NCI-H82 treated with DMSO at 0.1 percent for 48 hours (cell line): ENCODE data around the gene ZNF653.
A peak's percentile ranks its signal among the peaks of the same experiment; 100 is the strongest.

Experiments
- DNase-seq: peaks from one replicate; lab custom pipeline; 2025; ENCODE audit not compliant: unreplicated experiment; lab: John Stamatoyannopoulos, UW

The ZNF653 gene, protein sequence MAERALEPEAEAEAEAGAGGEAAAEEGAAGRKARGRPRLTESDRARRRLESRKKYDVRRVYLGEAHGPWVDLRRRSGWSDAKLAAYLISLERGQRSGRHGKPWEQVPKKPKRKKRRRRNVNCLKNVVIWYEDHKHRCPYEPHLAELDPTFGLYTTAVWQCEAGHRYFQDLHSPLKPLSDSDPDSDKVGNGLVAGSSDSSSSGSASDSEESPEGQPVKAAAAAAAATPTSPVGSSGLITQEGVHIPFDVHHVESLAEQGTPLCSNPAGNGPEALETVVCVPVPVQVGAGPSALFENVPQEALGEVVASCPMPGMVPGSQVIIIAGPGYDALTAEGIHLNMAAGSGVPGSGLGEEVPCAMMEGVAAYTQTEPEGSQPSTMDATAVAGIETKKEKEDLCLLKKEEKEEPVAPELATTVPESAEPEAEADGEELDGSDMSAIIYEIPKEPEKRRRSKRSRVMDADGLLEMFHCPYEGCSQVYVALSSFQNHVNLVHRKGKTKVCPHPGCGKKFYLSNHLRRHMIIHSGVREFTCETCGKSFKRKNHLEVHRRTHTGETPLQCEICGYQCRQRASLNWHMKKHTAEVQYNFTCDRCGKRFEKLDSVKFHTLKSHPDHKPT

DNA sequence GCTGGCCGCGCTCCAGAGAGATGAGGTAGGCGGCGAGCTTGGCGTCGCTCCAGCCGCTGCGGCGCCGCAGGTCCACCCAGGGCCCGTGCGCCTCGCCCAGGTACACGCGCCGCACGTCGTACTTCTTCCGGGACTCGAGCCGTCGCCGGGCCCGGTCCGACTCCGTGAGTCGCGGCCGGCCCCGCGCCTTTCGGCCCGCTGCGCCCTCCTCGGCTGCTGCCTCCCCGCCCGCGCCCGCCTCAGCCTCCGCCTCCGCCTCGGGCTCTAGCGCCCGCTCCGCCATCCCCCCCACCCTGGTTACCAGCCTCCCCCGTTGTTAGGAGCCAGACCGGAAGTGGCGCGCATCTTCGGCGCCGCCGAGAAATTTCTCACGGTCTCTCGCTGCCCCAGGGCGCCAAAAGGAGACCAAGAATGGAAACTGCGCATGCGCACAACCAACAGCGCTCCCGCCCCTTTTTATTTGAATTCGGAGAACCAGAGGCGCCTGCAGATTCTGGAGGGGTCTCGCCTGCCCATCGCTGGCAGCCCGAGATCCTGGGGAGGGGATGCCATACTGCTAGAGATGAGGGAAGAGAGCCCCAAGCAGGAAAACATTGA is at the start of gene ZNF653:
TSS of gene ZNF653 (minus strand) at position 336 of the 597 bp plus-strand sequence. CDS start at position 283, 53 bp downstream.
- peak; percentile 81 for DNase-seq

DNA sequence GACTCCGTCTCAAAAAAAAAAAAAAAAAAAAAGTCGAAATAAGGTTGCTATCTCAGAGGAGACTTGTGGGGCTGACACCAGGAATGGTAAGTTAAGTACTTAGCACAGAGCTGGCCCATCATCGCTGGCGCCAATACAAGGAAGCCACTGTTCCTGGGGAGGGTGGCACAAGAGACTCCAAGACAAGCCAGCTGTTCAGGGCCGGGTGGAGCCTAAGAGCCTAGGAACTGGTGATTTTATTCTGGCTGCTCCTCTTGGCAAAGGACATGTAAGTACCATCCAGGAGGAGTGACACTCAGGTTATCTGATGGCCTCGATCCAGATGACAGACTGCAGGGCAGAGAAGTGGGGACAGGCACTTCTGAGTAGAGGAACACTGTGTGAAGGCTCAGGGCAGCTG is 49.6 kb upstream of the ZNF653 start:
- no peak for DNase-seq

DNA sequence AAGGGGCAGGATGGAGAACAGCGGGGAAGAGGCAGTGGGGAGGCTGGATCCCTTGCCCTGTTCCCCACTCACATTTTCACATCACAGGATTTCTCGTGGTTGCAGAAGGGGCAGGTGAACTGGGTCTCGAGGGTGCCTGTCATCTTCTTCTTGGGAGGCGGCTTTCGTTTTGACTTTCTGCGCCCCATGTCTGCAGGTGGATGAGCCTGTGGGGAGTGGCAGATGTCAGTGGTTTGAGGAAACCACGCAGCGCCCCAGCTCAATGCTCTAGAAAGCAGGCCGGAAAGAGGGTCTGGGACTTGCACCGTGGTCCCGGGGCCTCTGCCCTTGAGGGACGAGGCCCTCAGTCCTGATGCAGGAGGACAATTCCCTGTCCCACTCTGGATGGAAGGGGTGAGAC is 48.5 kb upstream of the ZNF653 start:
- DNase-seq: no peak

DNA sequence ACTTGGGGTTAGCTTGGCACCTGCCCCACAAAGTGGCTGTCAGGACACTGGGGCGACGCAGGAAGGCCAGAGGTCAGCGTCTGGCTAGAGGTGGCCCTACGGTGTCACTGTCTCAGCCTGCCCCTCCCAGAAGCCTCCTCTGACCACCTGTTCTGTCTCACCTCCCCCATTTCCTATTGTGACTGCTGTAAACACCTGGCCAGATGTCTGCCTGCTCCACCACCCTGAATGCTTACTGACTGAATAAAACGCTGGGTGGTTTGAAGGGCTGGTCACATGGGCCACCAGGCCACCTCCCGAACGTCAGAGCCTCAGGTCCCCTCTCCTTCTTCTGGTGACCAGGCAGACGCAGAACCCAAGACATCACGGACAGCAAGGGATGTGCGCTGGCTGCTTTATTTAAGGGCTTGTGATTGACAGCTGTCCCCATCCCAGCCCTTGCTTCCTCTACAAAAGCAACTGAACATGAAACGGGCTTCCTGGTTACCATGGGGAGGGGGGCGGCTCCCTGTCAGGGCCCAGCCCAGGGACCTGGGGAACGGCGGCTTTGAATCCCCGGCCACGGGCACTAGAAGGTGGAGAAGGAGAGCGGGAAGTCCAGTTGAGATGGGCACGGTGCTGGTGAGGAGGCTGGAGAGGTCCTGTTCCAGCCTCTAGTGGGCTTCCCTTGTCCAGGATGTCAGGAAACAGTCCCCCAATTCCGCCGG is 47.2 kb upstream of the ZNF653 start:
- DNase-seq: no peak

DNA sequence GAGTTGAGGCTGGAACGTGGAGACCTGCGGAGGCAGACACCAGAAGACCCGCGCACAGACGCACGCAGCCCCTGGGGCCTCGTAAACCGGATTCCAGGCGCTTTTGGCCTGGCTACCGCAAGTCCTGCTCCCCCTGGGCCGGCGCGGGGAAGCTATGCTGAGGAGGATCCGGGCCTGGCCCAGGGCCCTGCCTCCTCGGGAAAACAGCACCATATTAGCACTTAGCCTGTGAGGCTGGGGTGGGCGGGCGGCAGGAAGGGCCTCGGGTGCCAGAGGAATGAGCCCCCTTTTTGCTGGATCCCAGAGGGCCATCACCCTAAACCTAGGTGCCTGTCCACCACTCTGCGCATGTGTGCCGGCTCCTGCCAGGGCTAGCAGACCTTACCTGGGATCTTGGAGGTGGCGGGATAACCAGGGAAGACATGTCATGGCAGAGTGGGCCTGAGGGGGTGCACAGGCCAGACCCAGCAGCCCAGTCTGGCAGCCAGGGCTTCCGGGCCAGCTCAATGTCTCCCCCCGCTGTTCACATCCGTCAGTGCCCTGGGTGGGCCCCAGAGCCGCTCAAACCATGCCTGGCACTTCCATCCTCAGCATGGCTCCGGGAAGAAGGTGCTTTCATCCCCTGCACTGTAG is 46.1 kb upstream of the ZNF653 start:
- DNase-seq: no peak

DNA sequence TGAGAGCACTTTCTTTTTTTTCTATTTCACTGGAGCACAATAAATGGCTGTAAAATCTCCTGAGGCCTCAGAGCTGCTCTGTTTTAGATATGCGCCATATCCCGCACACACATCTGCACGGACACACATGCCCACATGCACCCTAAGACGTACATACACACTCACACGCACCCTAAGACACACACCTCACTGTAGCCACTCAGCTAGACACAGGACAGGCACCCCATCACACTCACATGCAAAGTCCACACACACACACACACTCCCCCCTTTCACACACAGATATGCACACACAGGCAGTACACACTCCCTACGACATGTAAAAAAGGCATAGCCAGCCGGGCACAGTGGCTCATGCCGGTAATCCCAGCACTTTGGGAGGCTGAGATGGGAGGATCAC is 44.6 kb upstream of the ZNF653 start:
- DNase-seq: no peak

DNA sequence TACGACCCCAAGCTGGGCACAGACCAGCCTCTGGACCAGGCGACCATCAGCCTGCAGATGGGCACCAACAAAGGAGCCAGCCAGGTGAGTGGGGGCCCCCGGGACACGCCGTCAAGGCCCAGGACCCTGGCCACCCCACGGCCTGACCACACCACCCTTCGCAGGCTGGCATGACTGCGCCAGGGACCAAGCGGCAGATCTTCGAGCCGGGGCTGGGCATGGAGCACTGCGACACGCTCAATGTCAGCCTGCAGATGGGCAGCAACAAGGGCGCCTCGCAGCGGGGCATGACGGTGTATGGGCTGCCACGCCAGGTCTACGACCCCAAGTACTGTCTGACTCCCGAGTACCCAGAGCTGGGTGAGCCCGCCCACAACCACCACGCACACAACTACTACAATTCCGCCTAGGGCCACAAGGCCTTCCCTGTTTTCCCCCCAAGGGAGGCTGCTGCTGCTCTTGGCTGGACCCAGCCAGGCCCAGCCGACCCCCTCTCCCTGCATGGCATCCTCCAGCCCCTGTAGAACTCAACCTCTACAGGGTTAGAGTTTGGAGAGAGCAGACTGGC is 43.8 kb upstream of the ZNF653 start:
- no peak for DNase-seq

DNA sequence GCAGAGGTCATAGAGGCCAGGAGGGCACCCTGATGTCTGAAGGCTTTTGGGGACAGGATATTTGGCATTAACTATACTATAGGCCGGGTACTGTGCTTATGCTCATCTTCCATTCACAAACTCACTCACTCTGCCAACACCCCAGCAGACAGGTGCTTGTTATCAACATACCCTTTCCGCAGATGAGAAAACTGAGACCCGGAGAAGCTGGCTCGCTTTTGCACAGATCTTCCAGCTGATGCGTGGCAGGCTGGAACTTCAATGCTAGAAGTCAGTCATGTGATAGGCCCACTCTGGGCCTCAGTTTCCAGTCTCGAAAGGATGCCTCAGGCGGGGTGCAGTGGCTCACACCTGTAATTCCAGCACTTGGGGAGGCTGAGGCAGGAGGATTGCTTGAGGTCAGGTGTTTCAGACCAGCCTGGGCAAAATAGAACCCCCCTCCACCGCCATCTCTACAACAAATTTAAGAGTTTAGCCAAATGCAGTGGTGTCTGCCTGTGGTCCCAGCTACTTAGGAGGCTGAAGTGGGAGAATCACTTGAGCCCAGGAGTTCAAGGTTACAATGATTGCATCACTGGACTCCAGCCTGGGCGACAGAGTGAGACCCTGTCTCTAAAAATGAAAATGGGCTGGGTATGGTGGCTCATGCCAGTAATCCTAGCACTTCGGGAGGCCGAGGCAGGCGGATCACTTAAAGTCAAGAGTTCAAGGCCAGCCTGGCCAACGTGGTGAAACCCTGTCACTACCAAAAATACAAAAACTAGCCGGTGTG is 42.5 kb upstream of the ZNF653 start:
- no peak for DNase-seq

DNA sequence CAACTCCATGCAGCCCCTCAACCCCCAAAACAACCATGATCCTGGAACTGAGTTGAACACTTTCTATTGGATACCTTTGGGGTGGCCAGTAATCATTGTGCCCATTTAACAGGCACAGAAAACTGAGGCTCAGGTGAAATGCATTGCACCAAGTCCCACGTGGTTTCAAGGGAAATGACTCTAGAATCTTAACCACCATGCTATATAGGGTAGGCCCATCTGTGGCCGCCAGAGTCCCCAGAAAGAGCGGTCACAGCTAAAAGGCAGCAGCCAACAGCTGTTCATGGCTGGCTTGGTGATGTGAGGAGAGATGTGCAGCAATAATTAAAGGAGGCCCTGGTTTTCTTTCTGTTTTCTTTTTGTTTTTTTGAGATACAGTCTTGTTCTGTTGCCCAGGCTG is 35.6 kb upstream of the ZNF653 start:
- DNase-seq: no peak

DNA sequence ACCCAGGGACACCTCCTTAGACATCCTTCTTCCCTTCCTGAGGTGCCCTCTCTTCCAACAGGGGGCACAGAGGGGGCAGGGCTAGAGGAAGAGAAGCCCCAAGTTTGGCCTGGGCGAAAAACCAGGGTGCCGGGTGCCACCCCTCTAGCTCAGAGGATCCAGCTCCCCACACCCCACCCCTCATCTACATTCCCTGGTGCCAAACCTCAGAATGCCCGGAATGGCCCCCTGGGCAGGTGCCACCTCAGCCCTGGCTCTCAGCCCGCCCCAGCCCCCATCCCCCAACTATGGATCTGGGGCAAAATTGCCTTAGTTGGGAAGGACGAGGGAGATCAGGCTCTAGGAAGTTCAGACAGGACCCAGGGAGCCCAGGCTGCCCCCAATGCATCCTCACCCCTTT is 35.0 kb upstream of the ZNF653 start:
- DNase-seq: no peak

DNA sequence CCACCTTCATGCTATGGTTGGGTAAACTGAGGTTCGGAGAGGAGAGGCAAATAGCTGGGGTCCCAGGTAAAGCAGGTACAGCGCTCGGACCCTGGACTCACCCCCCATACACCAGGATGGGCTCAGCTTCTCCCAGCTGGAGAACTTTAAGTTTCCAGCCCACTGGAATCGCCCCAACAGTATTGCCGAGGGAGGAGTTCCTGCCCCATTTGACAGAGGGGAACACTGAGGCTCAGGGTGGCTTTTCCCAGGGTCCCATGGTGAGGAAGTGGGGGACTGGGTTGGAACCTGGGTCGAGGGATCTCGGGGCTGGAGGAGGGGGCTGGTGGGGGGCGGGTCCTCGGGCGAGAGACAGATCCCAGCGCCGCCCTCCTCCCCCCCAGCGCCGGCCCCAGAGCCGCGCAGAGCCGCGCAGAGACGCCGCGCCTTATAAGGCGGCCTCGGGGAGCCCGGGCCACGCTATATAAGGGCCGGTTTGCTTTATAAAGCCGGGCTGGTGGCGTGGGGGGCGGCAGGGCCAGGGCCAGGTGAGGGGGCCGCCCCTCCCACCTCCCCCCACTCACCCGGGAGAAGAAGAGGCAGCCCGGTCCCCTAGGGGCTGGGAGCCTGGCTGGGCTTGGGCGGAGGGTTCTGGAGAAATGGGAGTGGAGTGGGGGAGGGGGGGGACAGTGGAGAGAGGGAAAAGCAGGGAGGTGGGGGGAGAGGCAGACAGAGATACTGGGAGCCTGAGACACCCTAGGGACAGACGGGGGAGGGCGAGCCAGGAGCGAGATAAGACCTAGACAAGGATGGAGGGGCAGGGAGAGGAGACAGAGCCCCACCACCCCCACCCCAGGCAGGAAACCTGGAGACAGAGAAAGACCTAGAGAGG is 34.1 kb upstream of the ZNF653 start:
- DNase-seq: no peak

DNA sequence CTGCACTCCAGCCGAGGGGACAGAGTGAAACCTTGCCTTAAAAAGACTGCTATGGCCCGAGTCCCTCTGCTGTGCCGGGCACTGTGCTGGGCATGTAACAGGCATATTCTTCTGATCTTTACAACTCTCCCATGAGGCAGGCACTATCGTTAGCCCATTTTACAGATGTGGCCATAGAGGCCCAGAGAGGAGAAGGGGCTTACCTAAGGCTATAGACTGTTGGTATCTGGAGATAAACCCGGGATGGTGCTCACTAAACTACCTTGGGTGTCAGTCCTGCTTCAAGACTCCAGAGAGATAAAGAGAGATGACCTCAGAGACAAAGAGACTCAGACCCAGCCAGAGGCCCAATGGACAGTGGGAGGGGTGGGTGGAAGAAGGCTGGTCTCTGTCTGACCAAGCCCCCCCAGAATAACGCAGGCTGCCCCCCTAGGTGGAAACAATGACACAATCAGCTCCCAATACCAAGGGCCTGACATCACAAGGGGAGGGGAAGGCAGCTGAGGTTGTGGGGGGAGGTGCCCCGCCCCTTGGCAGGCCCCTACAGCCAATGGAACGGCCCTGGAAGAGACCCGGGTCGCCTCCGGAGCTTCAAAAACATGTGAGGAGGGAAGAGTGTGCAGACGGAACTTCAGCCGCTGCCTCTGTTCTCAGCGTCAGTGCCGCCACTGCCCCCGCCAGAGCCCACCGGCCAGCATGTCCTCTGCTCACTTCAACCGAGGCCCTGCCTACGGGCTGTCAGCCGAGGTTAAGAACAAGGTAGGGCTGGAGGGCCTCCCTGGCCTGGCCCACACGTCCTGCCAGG is 32.8 kb upstream of the ZNF653 start, which contains the start of gene CNN1:
TSS of gene CNN1 (plus strand) at position 620 of the 805 bp plus-strand sequence. CDS start at position 697, 77 bp downstream.
- no peak for DNase-seq

DNA sequence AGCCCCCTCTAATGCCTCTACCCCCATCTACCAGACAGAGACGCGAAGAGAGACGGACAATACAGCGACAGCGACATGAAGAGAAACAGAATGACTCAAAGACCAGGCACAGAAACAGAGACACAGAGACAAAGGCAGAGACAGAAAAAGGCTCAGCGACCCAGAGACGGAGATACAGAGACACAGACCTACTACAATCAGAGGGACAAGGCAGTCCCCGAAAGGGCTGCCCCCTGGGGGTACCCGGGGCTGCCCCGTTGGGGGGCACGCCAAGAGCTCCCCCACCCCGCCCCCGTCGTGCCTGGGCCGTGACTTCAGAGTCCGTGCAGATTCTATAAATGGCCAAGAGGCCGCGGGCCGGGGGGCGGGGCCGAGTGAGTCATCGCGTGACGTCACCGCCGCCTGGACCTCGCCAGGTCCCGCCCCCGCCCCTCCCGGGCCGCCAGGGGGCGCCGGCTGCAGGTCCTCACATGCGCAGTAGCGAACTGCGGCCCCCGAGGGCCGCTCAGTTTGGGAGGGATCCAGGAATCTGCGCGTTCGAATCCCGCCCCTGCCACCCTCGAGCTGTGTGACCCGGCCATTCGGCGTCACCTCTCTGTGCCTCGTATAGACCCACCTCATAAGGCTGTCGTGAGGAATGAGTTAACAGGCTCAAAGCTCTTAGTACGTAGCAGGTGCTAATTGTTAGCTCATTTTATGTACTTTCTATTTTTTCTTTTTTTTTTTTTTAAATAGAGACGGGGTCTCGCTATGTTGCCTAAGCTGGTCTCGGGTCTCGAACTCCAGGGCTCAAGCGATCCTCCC is 30.4 kb upstream of the ZNF653 start:
- DNase-seq: peak; percentile 7

DNA sequence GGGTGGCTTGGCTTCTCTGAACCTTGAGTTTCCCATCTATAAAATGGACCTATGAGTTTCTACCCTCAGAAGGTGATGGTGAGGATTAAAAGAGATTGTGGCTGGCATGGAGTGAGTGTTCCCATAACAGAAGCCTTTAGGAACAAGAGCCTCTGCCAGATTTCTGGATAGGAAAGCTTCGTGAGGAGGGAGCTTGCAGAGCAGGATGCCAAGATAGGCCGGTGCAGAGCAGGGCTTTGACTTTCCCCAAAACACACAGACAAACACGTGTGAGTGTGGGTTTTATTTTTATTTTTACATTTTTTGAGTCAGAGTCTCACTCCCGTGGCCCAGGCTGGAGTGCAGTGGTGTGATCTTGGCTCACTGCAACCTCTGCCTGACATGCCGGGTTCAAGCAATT is 29.3 kb upstream of the ZNF653 start:
- DNase-seq: no peak

DNA sequence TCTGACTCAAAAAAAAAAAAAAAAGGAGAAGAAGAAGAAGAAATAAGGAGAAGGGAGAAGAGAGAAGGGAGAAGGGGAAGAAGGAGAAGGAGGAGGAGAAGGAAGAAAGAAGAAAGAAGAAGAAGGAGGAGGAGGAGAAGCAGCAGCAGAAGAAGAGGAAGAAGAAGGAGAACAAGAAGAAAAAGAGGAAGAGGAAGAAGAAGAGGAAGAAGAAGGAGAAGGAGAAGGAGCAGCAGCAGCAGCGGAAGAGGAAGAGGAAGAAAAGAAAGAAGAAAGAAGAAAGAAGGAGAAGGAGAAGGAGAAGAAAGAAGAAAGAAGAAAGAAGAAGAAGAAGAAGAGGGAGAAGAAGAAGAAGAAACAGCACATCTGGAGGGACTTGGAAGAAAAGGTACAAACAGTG is 28.9 kb upstream of the ZNF653 start:
- DNase-seq: no peak

DNA sequence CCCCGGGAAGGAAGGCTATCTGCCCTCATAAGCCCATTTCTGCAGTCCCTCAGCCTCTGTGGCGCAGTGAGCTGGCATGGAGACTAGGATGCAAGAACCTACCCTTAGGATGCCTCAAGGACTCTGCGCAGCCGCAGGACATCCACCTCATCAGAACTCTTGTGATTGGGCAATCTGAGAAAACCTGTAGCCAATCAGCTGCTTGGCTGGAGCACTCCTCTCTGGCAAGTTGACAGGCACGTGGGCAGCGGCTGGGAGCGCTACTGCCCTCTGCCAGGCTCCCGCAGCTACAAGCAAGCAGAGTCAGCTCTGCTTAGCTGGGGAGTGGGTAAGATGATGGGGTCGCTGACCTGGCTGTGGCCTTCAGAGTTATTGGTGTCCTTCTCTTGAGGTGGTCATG is 24.8 kb upstream of the ZNF653 start:
- DNase-seq: peak; percentile 81

DNA sequence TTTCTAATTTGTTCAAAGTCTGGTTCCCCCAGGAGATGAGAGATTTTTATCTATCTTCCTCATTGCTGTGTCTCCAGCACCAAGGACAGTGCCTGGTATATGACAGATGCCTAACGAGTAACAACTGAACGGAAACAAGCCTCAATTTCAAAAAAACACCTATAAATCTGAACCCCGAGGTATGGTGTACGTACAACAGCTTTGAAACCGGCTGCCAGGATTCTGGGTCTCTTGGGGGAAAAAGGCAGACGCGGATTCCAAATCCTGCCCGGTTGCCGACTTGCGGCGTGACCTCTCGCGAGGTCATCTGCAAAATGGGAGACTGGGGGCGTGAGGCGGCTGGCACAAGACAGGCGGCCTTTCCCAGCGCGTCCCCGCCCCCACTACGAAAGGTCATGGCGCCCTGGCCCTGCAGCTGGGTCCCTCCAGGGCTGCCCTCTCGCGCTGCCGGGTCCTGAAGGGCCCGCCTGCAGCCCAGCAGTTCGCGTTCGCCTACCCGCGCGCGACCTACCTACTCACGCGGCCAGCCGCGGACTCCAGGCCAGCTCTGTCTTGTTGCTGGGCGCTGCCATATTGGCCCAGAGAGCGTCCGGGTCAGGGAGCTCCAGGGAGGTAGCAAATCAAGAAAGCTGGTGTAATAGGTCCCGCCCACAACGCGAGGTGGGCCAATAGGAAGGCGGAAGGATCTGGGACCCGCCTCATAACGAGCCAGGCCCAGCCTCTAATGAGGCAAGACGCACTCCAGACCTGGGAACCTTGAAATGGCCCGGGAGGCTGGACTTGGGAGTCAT is 23.1 kb upstream of the ZNF653 start, which contains the start of gene ECSIT:
TSS of gene ECSIT (minus strand) at position 584 of the 791 bp plus-strand sequence. CDS start 9,964 bp downstream, outside the sequence.
- peak; percentile 85 for DNase-seq
